Body of pancreas (tissue), 4 donors: ENCODE measurements around the gene ATOH8. TPM values are rescaled to one million over a fixed set of nuclear protein-coding genes. Genes with fewer than 3 reads are reported as not detected.
A peak's percentile ranks its signal among the peaks of the same experiment; 100 is the strongest.
"Not testable (repeated sequence)": the region's sequence is repeated elsewhere in the genome, so short reads cannot be mapped to it uniquely, and the experiment has no call there.

Experiments
- ATAC-seq: fragments of 150-250 bp; one replicate; pipeline ENCODE4 v1.9.1; 2016
- DNase-seq, 4 donors: peaks; one replicate each; pipeline ENCODE4 v3.0.0-alpha.2; 2019
- H3K27ac ChIP-seq, 4 donors: fragments of 200-600 bp; sonication (generic); 1 replicate in 3 of 4; 2 replicates in 1 of 4; pipeline versions ENCODE4 v1.5.1 to v1.6.1; 2016 to 2019; ENCODE audit warnings: mild to moderate bottlenecking in 1 of 4, mixed read lengths in 1 of 4, moderate library complexity in 1 of 4
- H3K27me3 ChIP-seq, 2 donors: fragments of 200-600 bp; sonication (generic); one replicate each; pipeline ENCODE4 v1.6.0; 2016; ENCODE audit warnings: mild to moderate bottlenecking in 1 of 2
- H3K36me3 ChIP-seq, 2 donors: fragments of 200-600 bp; sonication (generic); replicated peaks in 1 of 2; 2 replicates each; pipeline ENCODE4 v1.5.1; 2016; ENCODE audit warnings: low read depth in 2 of 2; ENCODE audit not compliant: insufficient read depth in 1 of 2
- H3K4me1 ChIP-seq: fragments of 200-600 bp; sonication (generic); one replicate; pipeline ENCODE4 v1.6.0; 2016
- H3K4me3 ChIP-seq, 2 donors: fragments of 200-600 bp; sonication (generic); 1 replicate in 1 of 2; 2 replicates in 1 of 2; pipeline ENCODE4 v1.5.1; 2016 to 2019
- H3K9me3 ChIP-seq, 3 donors: fragments of 200-600 bp; sonication (generic); 1 replicate in 2 of 3; 2 replicates in 1 of 3; pipeline ENCODE4 v1.5.1; 2016
- POLR2A ChIP-seq, 3 donors: fragments of 450-650 bp; IDR thresholded peaks; one replicate each; pipeline ENCODE4 v1.6.1; 2016; ENCODE audit warnings: antibody characterized with exemption in 3 of 3, mild to moderate bottlenecking in 2 of 3
- WGBS, 2 donors: methylation state at CpG; one replicate each; pipeline ENCODE4 v1.1.5; 2017; 5-methylcytosine and 5-hydroxymethylcytosine counted together
- intact Hi-C: fragments of 100-400 bp; cut with DNase I; formaldehyde crosslinking; loops from one replicate; pipeline ENCODE4 v1.15.1; 2023
- total RNA-seq, 2 donors: library from RNA; depleted of rRNA; stranded (reverse); fragments of >200 nt; gene quantifications; one replicate each; pipeline ENCODE4 v1.1.0, GENCODE V29; 2016
- TF ChIP-seq, protein P1 (sequence below), 7 experiments: fragments of 450-650 bp in 4 of 7; fragments of 200-600 bp in 3 of 7; sonication (generic) in 3 of 7; IDR thresholded peaks; one replicate each; pipeline ENCODE4 v1.5.1; 2016 to 2019; ENCODE audit warnings: antibody characterized with exemption in 7 of 7

The ATOH8 gene
- total RNA-seq, 2 donors from 2014 or later, result 12.9 to 14.5 TPM

DNA sequence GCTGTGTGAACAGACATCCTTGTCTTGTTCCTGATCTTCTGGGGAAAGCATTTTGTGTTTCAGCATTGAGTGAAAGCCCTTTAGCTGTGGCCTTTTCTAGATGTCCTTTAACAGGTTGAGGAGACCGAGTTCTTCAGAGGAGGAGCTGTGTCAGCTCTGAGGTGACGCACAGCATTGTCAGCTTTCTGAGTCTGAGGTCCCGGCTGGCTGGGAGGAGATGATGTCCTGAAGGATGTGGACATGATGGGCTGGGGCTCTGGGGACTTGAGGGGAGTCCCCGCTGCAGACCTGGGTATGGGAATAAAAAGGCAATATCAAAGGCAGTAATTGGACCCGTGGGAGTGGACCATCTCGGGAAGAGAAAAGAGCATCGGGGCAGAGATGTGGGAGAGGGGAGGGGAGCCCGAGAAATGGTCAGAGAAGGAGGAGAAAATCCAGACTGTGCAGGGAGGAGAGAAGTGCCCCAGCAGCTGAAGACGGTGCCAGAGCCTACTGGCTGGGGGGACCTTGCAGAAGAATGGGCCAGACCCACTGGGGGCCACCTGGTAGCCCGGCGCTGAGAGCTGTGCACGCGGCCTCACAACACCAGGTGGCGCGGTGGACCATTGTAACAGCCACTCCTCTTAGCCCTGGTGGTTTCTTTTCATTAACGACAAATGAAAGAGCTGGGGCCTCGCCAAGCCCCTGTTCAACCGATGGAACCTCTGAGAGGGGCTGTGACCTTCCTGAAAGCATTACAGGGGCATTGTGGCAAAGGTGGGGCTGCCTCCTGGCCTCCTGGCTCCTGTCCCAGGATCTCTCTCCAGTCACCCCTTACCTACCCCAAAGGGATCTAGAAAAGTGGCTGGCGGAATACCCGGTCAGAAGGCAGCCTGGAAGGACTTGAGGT is 73.4 kb downstream of the ATOH8 start:
- peak; percentile 89 for ATAC-seq
- Histone ChIP-seq H3K4me1 (peaks cover 4% of the 10 kb centered on the region), H3K27ac (no peak overlapping the region), H3K36me3 (no peaks in the 10 kb centered on the region), H3K4me3 (no peak overlapping the region), H3K9me3 (no peaks in the 10 kb centered on the region), H3K27me3 (no peaks in the 10 kb centered on the region)
- WGBS, 2 donors, result 15 to 23% methylated on average over 15 to 20 of the region's 20 CpGs
- TF ChIP-seq, protein P1, sequence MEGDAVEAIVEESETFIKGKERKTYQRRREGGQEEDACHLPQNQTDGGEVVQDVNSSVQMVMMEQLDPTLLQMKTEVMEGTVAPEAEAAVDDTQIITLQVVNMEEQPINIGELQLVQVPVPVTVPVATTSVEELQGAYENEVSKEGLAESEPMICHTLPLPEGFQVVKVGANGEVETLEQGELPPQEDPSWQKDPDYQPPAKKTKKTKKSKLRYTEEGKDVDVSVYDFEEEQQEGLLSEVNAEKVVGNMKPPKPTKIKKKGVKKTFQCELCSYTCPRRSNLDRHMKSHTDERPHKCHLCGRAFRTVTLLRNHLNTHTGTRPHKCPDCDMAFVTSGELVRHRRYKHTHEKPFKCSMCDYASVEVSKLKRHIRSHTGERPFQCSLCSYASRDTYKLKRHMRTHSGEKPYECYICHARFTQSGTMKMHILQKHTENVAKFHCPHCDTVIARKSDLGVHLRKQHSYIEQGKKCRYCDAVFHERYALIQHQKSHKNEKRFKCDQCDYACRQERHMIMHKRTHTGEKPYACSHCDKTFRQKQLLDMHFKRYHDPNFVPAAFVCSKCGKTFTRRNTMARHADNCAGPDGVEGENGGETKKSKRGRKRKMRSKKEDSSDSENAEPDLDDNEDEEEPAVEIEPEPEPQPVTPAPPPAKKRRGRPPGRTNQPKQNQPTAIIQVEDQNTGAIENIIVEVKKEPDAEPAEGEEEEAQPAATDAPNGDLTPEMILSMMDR (IDR thresholded peaks at IDR 0.05), result peak; percentile 84 to 96 (median 93)
- TF ChIP-seq POLR2A (IDR thresholded peaks at IDR 0.05), result no peak
- intact Hi-C loops, result no loop called here
- DNase-seq, result peak; percentile 75 to 86 (median 77)

DNA sequence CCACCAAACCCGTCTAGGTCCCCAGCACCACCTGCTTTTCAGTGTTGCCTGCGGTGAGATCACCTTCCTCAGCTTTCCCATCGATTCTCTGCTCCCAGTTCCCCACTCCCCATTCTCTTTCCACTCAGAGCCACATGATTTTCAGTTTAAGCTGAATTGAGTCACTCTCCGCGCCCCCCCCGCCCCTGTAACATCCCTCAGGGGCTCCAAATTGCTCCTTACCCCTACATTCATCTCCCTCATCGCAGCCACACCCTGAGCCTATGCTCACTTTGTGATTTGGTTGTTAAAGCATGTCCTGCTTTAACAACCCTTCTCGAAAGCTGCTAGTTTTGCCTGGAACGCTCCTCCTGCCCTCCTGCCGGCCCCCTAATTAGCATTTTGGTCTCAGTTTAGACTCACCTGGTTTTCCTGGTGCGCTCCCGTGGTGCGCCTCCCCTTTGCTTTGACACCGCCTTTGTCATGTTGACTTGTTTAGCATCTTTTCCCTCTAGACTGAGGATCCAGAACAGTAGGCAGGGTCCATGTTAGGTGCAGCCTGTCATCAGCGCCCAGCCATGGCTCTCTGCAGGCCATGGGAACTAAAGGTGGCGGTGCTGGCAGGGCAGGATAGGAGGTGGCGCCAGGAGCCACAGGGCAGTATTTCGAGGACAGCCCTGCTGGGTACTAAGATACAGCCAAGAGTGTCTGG is 74.2 kb downstream of the ATOH8 start:
- ATAC-seq, result no peak

DNA sequence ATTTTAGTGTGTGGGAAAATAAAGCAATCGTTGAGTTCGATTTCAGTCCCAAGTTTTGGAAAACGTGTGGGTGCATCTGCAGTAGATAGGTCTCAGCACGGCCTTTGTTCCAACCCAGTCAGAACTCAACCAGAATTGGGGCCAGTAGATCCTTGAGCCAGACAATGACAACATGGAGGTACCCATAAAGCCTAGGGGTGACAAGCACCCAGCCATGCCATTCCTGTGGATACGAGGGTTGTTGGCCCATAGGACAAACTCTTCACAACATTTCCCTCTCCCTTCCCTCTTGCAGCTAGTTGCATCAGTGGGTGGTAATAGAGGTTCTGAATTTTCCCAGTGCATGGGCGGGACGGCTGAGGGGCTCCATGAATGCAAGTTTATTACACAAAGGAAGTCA is 74.9 kb downstream of the ATOH8 start:
- no peak for DNase-seq
- TF ChIP-seq, protein P1 (IDR thresholded peaks at IDR 0.05), result no peak
- no peak for TF ChIP-seq POLR2A (IDR thresholded peaks at IDR 0.05)
- intact Hi-C loops, result loop anchor here (2.0 kb wide), 1 partner anchor 252 kb away; no protein-coding TSS in a partner anchor
- WGBS, 2 donors, result 71 to 72% methylated on average over 6 to 7 of the region's 7 CpGs
- H3K9me3 ChIP-seq, result no peaks in the 10 kb centered on the region
- H3K36me3 ChIP-seq, result no peaks in the 10 kb centered on the region
- peaks cover 4% of the 10 kb centered on the region for H3K4me1 ChIP-seq
- no peaks in the 10 kb centered on the region for H3K27me3 ChIP-seq
- H3K27ac ChIP-seq, result no peak overlapping the region
- no peak for ATAC-seq
- no peak overlapping the region for H3K4me3 ChIP-seq

More for the DNA sequence above, 74.2 kb downstream of the ATOH8 start:
- Histone ChIP-seq H3K27me3 (no peaks in the 10 kb centered on the region), H3K4me1 (peaks cover 4% of the 10 kb centered on the region), H3K27ac (no peak overlapping the region), H3K4me3 (no peak overlapping the region), H3K36me3 (no peaks in the 10 kb centered on the region), H3K9me3 (no peaks in the 10 kb centered on the region)
- WGBS, 2 donors, result 65 to 66% methylated on average over 18 of the region's 18 CpGs
- TF ChIP-seq, protein P1 (IDR thresholded peaks at IDR 0.05), result no peak
- no peak for TF ChIP-seq POLR2A (IDR thresholded peaks at IDR 0.05)
- intact Hi-C loops, result loop anchor here (2.0 kb wide), 1 partner anchor 253 kb away; no protein-coding TSS in a partner anchor
- no peak for DNase-seq

DNA sequence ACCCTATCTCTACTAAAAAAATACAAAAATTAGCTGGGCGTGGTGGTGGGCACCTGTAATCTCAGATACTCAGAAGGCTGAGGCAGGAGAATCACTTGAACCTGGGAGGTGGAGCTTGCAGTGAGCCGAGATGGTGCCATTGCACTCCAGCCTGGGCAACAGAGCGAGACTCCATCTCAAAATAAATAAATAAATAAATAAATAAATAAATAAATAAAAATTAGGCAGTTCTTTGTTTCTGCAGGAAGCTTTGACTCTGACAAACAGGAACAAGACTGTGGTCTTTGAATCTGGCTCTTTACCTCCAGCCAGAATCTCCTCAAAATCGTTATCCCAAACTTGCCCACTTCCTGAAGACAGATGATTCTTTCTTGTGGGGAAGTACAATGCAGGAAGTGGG is 75.6 kb downstream of the ATOH8 start:
- WGBS, 2 donors, result 78 to 86% methylated on average over 4 of the region's 4 CpGs
- H3K27me3 ChIP-seq, H3K4me3 ChIP-seq, H3K4me1 ChIP-seq, ATAC-seq, H3K36me3 ChIP-seq, DNase-seq, H3K9me3 ChIP-seq, H3K27ac ChIP-seq: not testable (repeated sequence)
- intact Hi-C loops, result loop anchor here (2.0 kb wide), 1 partner anchor 251 kb away; no protein-coding TSS in a partner anchor

DNA sequence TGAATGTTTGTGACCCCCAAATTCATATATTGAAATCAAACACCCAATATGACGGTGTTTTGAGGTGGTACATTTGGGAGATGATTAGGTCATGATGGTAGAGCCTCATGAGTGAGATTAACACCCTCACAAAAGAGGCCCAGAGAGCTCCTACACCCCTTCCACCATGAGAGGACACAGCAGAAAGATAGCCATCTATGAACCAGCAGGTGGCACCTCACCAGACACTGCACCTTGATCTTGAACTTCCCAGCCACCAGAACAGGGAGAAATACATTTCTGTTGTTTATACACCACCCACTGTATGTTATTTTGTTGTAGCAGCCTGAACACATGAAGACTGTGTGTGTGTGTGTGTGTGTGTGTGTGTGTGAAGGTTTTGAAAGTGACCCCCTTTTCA is 76.9 kb downstream of the ATOH8 start:
- no peak overlapping the region for H3K27ac ChIP-seq
- ATAC-seq (no peak), DNase-seq (no peak)
- TF ChIP-seq, protein P1 (IDR thresholded peaks at IDR 0.05), result no peak
- TF ChIP-seq POLR2A (IDR thresholded peaks at IDR 0.05), result no peak
- H3K9me3 ChIP-seq, result no peaks in the 10 kb centered on the region
- H3K36me3 ChIP-seq, result no peaks in the 10 kb centered on the region
- H3K4me1 ChIP-seq, result peaks cover 4% of the 10 kb centered on the region
- H3K27me3 ChIP-seq, result no peaks in the 10 kb centered on the region
- intact Hi-C loops, result loop anchor here (10.0 kb wide), 1 partner anchor 54 kb away; the partner anchor contains the start of gene ST3GAL5
- H3K4me3 ChIP-seq, result no peak overlapping the region
- WGBS, 2 donors, result 45 to 87% methylated on average over 1 of the region's 1 CpG
